Osteoblast (primary cell): ENCODE results near the gene SLC22A15. TPM values are rescaled to one million over a fixed set of nuclear protein-coding genes. Genes with fewer than 3 reads are reported as not detected.

ENCODE experiments used
- DNase-seq: peaks from one replicate; pipeline ENCODE4 v3.0.0; 2011; ENCODE audit warnings: low spot score, mixed read lengths; ENCODE audit not compliant: insufficient read length; ENCODE audit errors: missing footprints
- H2AFZ ChIP-seq: 2 replicates; pipeline ENCODE4 v1.6.0; 2011; ENCODE audit warnings: mild to moderate bottlenecking, low read length
- H3K27ac ChIP-seq: 2 replicates; pipeline ENCODE4 v1.5.1; 2011; ENCODE audit warnings: mild to moderate bottlenecking, low read depth, low read length, moderate library complexity
- H3K27me3 ChIP-seq: 2 replicates; pipeline ENCODE4 v1.6.0; 2012; ENCODE audit warnings: mild to moderate bottlenecking, control low read depth, inconsistent platforms, low read length, moderate library complexity; ENCODE audit not compliant: insufficient read depth
- H3K36me3 ChIP-seq: 2 replicates; pipeline ENCODE4 v1.5.1; 2011; ENCODE audit warnings: mild to moderate bottlenecking, low read length, control low read depth, moderate library complexity; ENCODE audit not compliant: insufficient read depth
- H3K4me1 ChIP-seq: 2 replicates; pipeline ENCODE4 v1.5.1; 2011; ENCODE audit warnings: mild to moderate bottlenecking, low read length, control low read depth, moderate library complexity; ENCODE audit not compliant: insufficient read depth
- H3K4me2 ChIP-seq: 2 replicates; pipeline ENCODE4 v1.6.0; 2011; ENCODE audit warnings: mild to moderate bottlenecking, low read length; ENCODE audit not compliant: insufficient read depth
- H3K4me3 ChIP-seq: fragments of 200-600 bp; sonication (generic); 3 replicates; pipeline ENCODE4 v1.5.1; 2012; ENCODE audit warnings: mild to moderate bottlenecking, low read length, inconsistent platforms; ENCODE audit not compliant: insufficient read depth
- H3K79me2 ChIP-seq: 2 replicates; pipeline ENCODE4 v1.6.0; 2012; ENCODE audit warnings: mild to moderate bottlenecking, low read length, control low read depth, inconsistent platforms; ENCODE audit not compliant: insufficient read depth
- H3K9me3 ChIP-seq: 2 replicates; pipeline ENCODE4 v1.5.1; 2011; ENCODE audit warnings: low read depth, low read length, control low read depth
- H4K20me1 ChIP-seq: 2 replicates; pipeline ENCODE4 v1.6.0; 2012; ENCODE audit warnings: mild to moderate bottlenecking, low read length, control low read depth; ENCODE audit not compliant: insufficient read depth
- total RNA-seq: library from RNA; depleted of rRNA; stranded (reverse); fragments of >200 nt; gene quantifications from 2 replicates; pipeline ENCODE4 v1.2.3, GENCODE V29; 2012
- TF ChIP-seq, protein P1 (sequence below): IDR thresholded peaks from 2 replicates; pipeline ENCODE4 v1.5.1; 2011; ENCODE audit warnings: mild to moderate bottlenecking, low read depth, low read length, moderate library complexity; ENCODE audit errors: extremely low read depth

The SLC22A15 gene
- total RNA-seq, 1 donor = 14.5 TPM

DNA sequence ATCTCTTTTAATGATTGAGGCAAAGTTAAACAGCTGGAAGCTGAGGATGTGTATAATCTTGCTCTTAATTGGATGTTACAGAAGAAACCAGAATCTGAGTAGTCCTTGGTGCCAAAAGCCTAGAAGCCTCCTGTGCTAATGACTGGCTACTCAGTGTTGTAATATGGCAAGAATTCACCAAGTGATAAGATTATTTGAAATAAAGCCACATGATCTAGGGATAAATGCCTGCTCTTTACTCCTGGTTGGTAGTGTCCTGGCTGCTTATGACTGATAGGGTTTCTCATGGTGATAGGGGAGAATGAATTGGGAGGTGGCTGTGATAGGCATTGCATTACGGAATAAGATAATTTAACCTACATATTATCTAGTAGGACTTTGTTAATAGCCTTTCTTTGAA, 121.3 kb downstream of the SLC22A15 start:
- Histone ChIP-seq H3K27me3 (no peaks in the 10 kb centered on the region), H3K79me2 (no peaks in the 10 kb centered on the region), H3K4me2 (no peak overlapping the region), H2AFZ (no peak overlapping the region), H3K4me3 (no peak overlapping the region), H3K9me3 (peaks cover 2% of the 10 kb centered on the region), H4K20me1 (no peaks in the 10 kb centered on the region), H3K36me3 (no peaks in the 10 kb centered on the region), H3K27ac (no peak overlapping the region), H3K4me1 (no peaks in the 10 kb centered on the region)
- TF ChIP-seq, protein P1, sequence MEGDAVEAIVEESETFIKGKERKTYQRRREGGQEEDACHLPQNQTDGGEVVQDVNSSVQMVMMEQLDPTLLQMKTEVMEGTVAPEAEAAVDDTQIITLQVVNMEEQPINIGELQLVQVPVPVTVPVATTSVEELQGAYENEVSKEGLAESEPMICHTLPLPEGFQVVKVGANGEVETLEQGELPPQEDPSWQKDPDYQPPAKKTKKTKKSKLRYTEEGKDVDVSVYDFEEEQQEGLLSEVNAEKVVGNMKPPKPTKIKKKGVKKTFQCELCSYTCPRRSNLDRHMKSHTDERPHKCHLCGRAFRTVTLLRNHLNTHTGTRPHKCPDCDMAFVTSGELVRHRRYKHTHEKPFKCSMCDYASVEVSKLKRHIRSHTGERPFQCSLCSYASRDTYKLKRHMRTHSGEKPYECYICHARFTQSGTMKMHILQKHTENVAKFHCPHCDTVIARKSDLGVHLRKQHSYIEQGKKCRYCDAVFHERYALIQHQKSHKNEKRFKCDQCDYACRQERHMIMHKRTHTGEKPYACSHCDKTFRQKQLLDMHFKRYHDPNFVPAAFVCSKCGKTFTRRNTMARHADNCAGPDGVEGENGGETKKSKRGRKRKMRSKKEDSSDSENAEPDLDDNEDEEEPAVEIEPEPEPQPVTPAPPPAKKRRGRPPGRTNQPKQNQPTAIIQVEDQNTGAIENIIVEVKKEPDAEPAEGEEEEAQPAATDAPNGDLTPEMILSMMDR = no peak
- no peak for DNase-seq

- H3K27ac ChIP-seq = no peak overlapping the region
- TF ChIP-seq, protein P1 = no peak
Observed at GRCh38 chr1:116099379-116099778, 123.1 kb downstream of the SLC22A15 start.

GRCh38 chr1:116099919-116100318, 123.6 kb downstream of the SLC22A15 start:
- Histone ChIP-seq H3K27me3 (no peaks in the 10 kb centered on the region), H3K36me3 (no peaks in the 10 kb centered on the region), H3K4me3 (no peak overlapping the region), H4K20me1 (no peaks in the 10 kb centered on the region), H3K4me2 (no peak overlapping the region), H3K4me1 (no peaks in the 10 kb centered on the region), H3K27ac (no peak overlapping the region), H3K79me2 (no peaks in the 10 kb centered on the region), H3K9me3 (peaks cover 2% of the 10 kb centered on the region), H2AFZ (no peak overlapping the region)
- TF ChIP-seq, protein P1 = no peak
- no peak for DNase-seq

More at GRCh38 chr1:116099379-116099778, 123.1 kb downstream of the SLC22A15 start:
- H3K79me2 ChIP-seq = no peaks in the 10 kb centered on the region
- no peak overlapping the region for H3K4me3 ChIP-seq
- H4K20me1 ChIP-seq = no peaks in the 10 kb centered on the region
- no peak overlapping the region for H2AFZ ChIP-seq
- H3K4me1 ChIP-seq = no peaks in the 10 kb centered on the region
- no peak for DNase-seq
- H3K36me3 ChIP-seq = no peaks in the 10 kb centered on the region
- H3K4me2 ChIP-seq = no peak overlapping the region
- H3K9me3 ChIP-seq = peaks cover 2% of the 10 kb centered on the region
- no peaks in the 10 kb centered on the region for H3K27me3 ChIP-seq

DNA sequence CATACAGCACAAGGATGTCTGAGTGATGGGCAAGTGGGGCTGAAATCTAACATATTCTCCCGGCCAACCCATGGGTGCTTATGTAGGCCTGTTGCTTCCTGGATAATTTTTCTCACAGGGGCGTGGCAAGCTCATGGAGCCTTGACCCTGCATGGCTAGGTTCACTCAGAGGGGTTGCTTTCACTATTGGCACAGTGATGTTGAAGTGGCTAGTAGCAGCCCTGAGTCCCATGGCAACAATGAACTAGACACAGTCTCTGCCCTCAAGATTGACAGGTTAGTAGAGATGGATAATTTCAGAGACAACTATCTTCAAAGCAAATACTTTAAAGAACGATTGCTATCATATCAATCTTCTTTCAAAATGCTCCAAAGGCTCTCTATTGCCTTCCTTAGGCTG, 128.4 kb downstream of the SLC22A15 start:
- Histone ChIP-seq H3K4me1 (no peaks in the 10 kb centered on the region), H3K4me3 (no peak overlapping the region), H4K20me1 (no peaks in the 10 kb centered on the region), H3K36me3 (no peaks in the 10 kb centered on the region), H3K27me3 (no peaks in the 10 kb centered on the region), H3K9me3 (no peaks in the 10 kb centered on the region), H3K79me2 (no peaks in the 10 kb centered on the region), H3K27ac (no peak overlapping the region), H3K4me2 (no peak overlapping the region), H2AFZ (no peak overlapping the region)
- DNase-seq = no peak
- TF ChIP-seq, protein P1 = no peak
